Stimulated activated CD4-positive, alpha-beta T cell treated with anti-CD3 and anti-CD28 coated beads, Interleukin-4, amount 100 ng/mL, for 1 hour (primary cell): ENCODE results near the gene PIBF1.
"Not testable (repeated sequence)": the region's sequence is repeated elsewhere in the genome, so short reads cannot be mapped to it uniquely, and the experiment has no call there.

Source experiments
- DNase-seq: peaks from one replicate; pipeline ENCODE4 v3.0.0-alpha.2; 2020

PIBF1 gene

DNA sequence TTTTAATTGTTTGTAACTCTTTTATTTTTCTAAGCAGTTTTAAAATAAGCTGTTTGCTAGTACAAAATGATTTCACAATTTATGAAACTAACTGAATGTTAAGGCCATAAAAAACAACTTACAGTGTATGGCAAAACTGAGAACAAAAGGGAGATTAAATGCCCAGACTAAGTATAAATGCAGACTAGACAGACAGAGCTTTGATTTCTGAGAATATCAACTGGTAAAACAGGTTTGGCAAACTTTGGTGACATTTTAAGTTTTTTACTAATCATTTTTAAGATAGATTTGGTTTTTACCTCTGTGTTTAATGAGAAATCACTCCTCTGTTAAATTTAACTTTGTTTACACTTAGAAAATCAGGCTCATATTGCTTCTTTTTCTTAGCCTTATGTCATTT, 149.4 kb downstream of the PIBF1 start:
- DNase-seq, result no peak

DNA sequence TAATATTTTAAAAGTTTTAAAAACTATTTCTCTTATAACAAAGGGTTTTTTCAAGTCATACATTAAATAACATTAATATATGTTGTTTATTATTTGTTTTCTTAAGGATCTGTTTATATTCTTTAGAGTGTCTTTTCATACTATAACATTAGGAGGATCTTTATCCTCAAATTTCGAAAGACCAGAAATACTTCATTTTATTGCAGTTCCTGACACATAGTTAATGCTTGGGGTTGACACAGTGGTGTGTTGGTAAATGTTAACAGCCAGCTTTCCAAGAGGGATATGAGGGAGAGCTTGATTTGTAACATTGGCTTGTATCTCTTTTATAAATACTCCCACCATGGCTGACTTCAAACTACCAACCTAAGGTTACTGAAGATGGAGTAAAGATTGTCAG, 150.3 kb downstream of the PIBF1 start:
- DNase-seq, result no peak

GRCh38 chr13:72946267-72946666, 164.3 kb downstream of the PIBF1 start:
- DNase-seq, result not testable (repeated sequence)

DNA sequence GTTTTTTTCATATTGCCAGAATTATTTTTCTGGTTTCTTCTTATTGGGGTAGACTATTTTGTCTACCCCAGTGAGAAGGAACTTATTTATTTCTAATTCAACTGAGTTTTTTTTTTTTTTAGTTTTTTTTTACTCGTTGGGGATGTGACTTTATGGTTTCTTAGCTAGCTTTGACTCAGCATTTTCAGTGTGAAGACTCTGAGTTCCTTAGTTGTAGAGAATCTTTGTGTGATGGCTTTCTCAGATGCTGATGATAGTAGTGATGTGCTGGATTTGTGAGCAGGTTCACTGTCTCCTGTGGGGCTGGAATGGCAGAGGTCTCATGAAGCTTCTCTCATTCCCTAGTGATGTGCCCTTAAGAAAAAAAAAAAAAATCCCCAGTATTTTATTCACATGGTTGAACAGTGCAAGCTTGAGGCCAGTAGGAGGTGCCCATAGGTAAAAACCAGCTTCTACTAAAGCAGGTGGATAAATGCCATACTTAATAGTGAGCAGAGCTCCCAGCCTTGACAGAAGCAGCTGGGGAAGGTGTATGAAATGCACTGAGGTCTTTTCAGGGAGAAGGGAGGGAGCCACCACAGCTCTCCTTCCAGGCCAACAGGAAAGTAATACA, 170.7 kb downstream of the PIBF1 start:
- no peak for DNase-seq

GRCh38 chr13:72953391-72953965, 171.5 kb downstream of the PIBF1 start:
- no peak for DNase-seq

- DNase-seq, result no peak
Measured at GRCh38 chr13:72959643-72960042, 177.7 kb downstream of the PIBF1 start.

DNA sequence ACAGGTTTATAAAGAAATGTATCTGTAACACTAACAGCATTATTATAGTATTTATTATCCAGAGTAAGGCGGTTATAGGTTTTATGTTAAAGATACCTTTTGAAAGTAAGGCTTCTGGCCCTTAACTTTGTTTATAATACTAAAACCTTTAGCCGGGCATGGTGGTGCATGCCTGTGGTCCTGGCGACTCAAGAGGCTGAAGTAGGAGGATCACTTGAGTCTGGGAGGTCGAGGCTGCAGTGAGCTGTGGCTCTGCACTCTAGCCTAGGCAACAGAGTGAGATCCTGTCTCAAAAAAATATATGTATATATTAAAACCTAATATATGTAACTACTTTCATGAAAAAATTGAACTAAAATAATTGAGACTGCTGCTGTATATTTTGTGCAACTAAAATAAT, 178.2 kb downstream of the PIBF1 start:
- no peak for DNase-seq

- DNase-seq, result no peak
Measured at GRCh38 chr13:72960541-72960940, 178.6 kb downstream of the PIBF1 start.

DNA sequence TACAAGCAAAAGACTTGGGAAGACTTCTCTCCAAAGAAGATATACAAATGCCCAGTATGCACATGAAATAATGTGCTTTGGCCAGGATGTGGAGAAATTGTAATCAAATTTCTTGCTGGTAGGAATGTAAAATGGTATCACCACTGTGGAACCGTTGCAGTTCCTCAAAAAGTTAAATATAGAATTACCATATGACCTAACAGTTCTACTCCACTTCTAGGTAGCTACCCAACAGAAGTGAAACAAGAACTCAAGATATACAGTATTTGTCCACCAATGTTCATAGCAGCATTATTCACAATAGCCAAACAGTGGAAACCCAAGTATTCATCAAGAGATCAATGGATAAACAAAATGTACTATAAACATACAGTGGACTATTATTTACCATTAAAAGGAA, 181.8 kb downstream of the PIBF1 start:
- DNase-seq, result no peak

GRCh38 chr13:72970301-72970880, 188.5 kb downstream of the PIBF1 start:
- no peak for DNase-seq

GRCh38 chr13:72970956-72971355, 189.0 kb downstream of the PIBF1 start:
- DNase-seq, result no peak

DNA sequence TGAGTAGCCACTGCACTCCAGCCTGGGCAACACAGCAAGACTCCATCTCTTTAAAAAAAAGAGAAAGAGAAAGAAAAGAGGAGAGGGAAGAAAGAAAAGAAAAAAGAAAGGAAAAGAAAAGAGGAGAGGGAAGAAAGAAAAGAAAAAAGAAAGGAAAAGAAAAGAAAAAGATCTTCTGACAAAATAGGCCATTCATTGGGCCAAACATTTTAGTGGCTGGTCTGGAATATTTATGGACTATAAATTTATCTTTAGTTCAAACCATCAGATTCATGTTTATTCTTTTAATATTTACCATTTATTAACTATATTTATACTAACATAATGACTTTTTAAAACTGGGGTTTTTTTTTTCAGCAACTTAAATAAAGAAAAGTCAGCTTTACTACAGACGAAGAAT, 191.3 kb downstream of the PIBF1 start:
- DNase-seq, result no peak

GRCh38 chr13:72983085-72983768, 201.3 kb downstream of the PIBF1 start:
- no peak for DNase-seq

DNA sequence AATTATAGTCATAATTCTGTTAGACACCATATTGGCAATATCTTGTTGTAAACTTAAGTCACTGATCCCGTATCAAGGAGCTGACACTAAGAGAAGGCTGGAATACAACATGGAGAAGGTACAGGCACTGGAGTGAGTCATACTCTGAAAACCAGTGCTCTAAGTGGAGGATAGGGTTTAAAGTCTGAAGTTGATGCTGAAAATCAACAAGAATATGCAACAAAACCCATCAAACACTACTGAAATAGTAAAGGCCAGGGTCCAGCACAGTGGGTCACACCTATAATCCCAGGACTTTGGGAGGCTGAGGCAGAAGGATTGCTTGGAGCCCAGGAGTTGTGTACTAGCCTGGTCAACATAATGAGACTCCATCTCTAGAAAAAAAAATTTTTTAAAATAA, 203.7 kb downstream of the PIBF1 start:
- DNase-seq, result no peak

DNA sequence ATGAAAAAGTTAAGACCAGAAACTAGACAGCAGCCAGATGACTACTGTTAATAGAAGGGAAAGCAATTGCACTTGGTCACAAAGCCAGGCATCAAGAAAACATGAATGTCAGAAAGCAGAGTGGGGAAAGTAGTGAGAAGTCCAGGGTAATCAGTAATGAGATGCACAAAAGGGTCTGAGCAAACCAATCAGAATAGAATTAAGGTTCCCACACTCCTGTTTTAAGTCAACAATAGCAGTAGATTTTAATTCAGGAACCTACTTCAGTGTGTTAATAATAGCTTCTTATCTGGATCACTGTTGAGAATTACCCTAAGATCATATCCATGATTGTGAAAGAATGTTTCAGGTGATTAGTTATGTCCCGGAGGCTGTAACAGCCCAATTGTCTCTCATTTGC, 204.3 kb downstream of the PIBF1 start:
- DNase-seq, result no peak

DNA sequence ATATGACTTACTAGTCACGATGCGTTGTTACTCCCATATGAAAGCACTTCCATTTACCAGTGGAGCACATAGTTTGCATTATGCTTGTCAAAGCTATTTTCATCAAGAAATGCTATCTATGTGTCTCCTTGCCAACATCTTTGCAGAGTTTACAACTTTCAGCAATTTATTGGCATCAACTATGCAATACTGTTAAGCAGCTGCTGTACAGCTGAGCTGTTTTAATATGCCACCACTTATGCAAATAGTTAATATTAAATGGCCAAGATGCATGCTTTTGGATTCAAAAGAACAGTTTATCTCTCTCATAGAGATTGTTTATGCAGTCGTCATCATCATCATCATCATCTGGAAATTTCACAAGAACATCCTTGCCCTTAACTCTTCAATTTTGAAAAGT, 209.0 kb downstream of the PIBF1 start:
- DNase-seq, result no peak

- DNase-seq, result no peak
Measured at GRCh38 chr13:72998012-72998411, 216.1 kb downstream of the PIBF1 start.

DNA sequence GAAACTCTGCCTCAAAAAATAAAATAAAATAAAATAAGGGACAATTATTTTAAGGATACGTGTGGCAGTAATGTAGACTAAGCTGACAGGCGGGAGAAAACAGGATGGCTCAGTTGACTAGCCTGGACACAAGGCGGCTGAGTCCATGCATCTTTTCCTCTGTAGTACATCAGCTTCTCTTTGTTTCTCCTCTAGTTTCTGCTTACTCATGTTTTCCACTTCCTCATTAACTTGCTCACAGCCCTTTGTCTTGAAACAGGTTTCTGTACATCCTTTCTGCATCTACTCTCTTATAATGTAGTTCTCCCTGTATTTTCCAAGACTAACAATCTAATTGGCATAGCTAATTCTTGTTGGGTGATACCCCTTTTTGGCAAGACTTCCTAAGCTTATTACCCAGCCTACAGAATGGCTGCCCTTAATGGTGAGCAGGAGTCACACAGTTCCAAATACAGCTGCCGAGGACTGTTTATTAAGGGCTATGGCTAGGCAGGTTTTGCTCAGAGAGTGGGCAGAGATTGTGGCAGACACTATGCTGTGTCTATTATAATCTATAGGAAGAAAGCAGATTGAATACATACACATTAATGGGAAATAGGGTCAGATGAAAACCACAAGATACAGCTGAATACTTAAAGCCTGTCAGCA, 218.2 kb downstream of the PIBF1 start:
- DNase-seq, result no peak

DNA sequence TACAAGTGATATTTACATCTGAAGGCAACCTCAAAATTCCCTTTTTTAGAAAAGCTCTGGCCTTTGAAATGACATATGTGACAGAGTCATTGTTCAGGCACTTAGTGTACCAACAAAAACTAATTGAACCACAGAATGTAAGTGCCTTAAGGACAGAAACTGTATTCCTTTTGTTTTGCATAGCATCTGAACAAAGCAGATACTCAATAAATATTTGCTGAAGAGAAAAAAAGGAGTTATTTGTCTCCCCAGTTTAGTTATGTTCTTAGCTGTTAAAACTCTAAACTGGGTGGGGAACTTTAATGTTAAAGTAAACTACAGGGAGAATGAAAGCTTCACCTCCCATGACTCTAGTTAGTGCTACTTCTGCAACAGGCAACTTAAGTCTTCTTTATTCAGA, 220.0 kb downstream of the PIBF1 start:
- DNase-seq, result no peak

- no peak for DNase-seq
Measured at GRCh38 chr13:73011751-73012150, 229.8 kb downstream of the PIBF1 start.

DNA sequence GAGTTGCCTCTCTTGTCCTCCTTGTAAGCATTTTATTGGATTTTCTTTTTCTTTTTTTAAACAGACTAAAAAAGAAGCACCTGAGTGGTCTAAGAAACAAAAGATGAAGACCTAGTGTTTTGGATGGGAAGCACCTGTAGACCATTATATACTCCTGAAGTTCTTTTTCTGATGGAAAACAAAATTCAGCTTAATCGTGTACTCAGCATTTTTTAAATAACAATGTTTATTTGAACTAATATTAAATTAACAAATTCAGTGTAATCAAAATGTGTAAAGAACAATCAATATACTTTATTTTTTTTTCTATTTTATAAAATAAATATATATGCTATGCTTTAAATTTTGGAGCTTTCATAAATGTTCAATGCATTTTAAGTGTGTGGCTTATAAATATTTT, 233.9 kb downstream of the PIBF1 start:
- no peak for DNase-seq

DNA sequence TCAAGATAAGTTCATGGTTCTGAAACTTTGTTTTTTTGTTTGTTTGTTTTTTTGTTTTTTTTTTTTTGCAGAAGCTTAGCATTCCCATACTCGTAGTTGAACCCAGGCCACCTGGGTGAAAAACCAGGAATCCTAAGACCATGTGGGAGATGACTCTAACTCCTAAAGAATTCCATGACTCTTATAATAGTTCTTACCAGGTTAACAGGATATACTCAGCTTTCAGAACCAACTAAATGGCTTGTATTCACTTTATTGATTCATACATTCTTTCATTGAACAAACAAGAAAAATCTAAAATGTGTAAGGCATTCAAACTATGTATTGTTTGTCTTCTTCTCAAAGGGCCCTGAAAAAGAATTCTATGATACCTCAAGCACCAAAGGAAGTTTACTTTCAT, 236.4 kb downstream of the PIBF1 start:
- DNase-seq, result no peak

DNA sequence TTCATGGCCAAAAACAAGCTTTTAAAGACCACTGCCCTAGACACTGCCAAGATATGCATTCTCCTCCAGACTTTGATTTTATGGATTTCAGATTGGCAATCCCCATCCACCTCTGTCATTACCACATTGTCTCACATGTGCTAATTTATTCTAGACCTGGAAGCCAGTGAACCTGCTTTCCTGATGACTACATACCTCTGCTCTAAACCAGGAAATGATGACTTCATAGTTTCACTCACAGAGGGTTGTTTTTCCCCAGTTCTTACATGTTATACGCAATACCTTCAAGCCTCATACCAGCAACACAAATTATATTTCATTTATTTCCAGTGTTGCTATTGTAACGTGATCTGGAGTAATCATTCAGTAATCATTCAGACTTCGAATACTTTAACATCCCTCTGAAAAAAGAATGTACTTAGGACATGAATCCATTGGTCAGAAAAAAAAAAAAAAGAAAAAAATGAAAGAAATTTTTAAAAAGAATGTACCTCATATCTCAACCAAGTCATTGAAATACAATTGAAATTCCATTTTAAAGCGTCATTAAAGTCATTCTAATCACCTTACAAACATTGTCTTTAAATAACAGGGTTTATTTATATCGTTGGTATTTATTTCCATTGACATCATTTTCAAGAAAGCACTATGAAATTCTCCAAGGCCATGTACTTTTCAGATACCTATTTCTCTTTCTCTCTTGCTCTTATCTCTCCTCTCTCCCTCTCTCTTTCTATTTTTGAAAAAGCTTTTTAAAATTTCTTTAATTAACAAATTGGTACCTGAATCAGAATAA, 243.5 kb downstream of the PIBF1 start:
- DNase-seq, result no peak
